HG03280 (cell line): ENCODE measurements around the gene ZNF208.
"Not testable (repeated sequence)": the region's sequence is repeated elsewhere in the genome, so short reads cannot be mapped to it uniquely, and the experiment has no call there.

Experiments
- ATAC-seq: cut with Tn5 transposase; IDR thresholded peaks from one replicate; pipeline ENCODE4 v1.9.1; 2021; ENCODE audit warnings: mild to moderate bottlenecking, moderate library complexity; ENCODE audit not compliant: unreplicated experiment

ZNF208 gene

GRCh38 chr19:22010437-22011143, at the start of gene ZNF208:
Gene ZNF208 (minus strand): TSS chr19:22010943. CDS start chr19:22010794, 149 bp downstream.
- not testable (repeated sequence) for ATAC-seq

- ATAC-seq: peak; percentile 33
These were observed 41.9 kb upstream of the ZNF208 start for GRCh38 chr19:22052644-22053013.

- ATAC-seq: not testable (repeated sequence)
These were observed 30.4 kb upstream of the ZNF208 start for GRCh38 chr19:22041151-22041550.

- no peak for ATAC-seq
These were observed 19.9 kb upstream of the ZNF208 start for GRCh38 chr19:22030680-22031079.

- ATAC-seq: no peak
These were observed 15.9 kb upstream of the ZNF208 start for GRCh38 chr19:22026687-22027086.

- ATAC-seq: not testable (repeated sequence)
These were observed 14.8 kb upstream of the ZNF208 start for GRCh38 chr19:22025539-22025938.

GRCh38 chr19:21970466-21970865, 40.3 kb downstream of the ZNF208 start:
- no peak for ATAC-seq

- ATAC-seq: no peak
These were observed 63.0 kb downstream of the ZNF208 start for GRCh38 chr19:21947775-21948174.

- ATAC-seq: no peak
These were observed 70.1 kb downstream of the ZNF208 start for GRCh38 chr19:21940684-21941083.

GRCh38 chr19:21934593-21934992, 76.2 kb downstream of the ZNF208 start:
- ATAC-seq: no peak

- no peak for ATAC-seq
These were observed 76.6 kb downstream of the ZNF208 start for GRCh38 chr19:21934131-21934530.

GRCh38 chr19:21922276-21922675, 88.5 kb downstream of the ZNF208 start:
- ATAC-seq: no peak

- ATAC-seq: no peak
These were observed 89.0 kb downstream of the ZNF208 start for GRCh38 chr19:21921691-21922180.

- no peak for ATAC-seq
These were observed 95.3 kb downstream of the ZNF208 start for GRCh38 chr19:21915411-21915810.

GRCh38 chr19:21912654-21913053, 98.1 kb downstream of the ZNF208 start:
- ATAC-seq: no peak

GRCh38 chr19:21910318-21910717, 100.4 kb downstream of the ZNF208 start:
- no peak for ATAC-seq

- ATAC-seq: no peak
These were observed 102.7 kb downstream of the ZNF208 start for GRCh38 chr19:21908066-21908465.

- ATAC-seq: no peak
These were observed 103.2 kb downstream of the ZNF208 start for GRCh38 chr19:21907516-21907915.

GRCh38 chr19:21902571-21902970, 108.2 kb downstream of the ZNF208 start:
- ATAC-seq: no peak

- ATAC-seq: no peak
These were observed 108.9 kb downstream of the ZNF208 start for GRCh38 chr19:21901861-21902260.

- ATAC-seq: no peak
These were observed 110.3 kb downstream of the ZNF208 start for GRCh38 chr19:21900401-21900800.

GRCh38 chr19:21891086-21891485, 119.7 kb downstream of the ZNF208 start:
- ATAC-seq: no peak

GRCh38 chr19:21890017-21890416, 120.7 kb downstream of the ZNF208 start:
- ATAC-seq: not testable (repeated sequence)
